Measurements from ENCODE around the gene KIF14. TPM values are rescaled to one million over a fixed set of nuclear protein-coding genes. Genes with fewer than 3 reads are reported as not detected.

The KIF14 gene
- total and polyA plus RNA-seq, 2 of the 13 experiments (the other 11 are each of a cell fraction or from before 2014, with no cell fraction given), result 3.3 to 11.2 TPM

- in situ Hi-C loops (cut with HindIII; ENCODE audit: extremely low pct_ligation_motif_present, low pct_unique_long_range_greater_than_20kb), result no loop called here
- no peak for ATAC-seq
- no peaks in the 10 kb centered on the region for H4K20me1 ChIP-seq (ENCODE audit: insufficient read depth, low read length)
- no peak for FAIRE-seq
- no peak overlapping the region for H3K4me2 ChIP-seq (ENCODE audit: low read depth, low read length)
- H3K27ac ChIP-seq (ENCODE audit: extremely low read length, insufficient read depth, low read length), result no peak overlapping the region
- H3K9me3 ChIP-seq (ENCODE audit: low read length), result no peaks in the 10 kb centered on the region
- H3K9ac ChIP-seq (ENCODE audit: insufficient read depth, low read depth, low read length), result no peak overlapping the region
- ChIA-PET POLR2A (no interaction called here), CTCF (ENCODE audit: low intra/inter-chr PET ratio, low total read pairs) (no interaction called here)
- TF ChIP-seq KDM2A (CRISPR knock-in tag; IDR thresholded peaks at IDR 0.05; ENCODE audit: borderline replicate concordance, low read depth), result no peak
- TF ChIP-seq ZBTB14 (CRISPR knock-in tag; IDR thresholded peaks at IDR 0.05), result no peak
- no peak for TF ChIP-seq REXO4 (CRISPR knock-in tag; IDR thresholded peaks at IDR 0.05; ENCODE audit: borderline replicate concordance)
- no peak for TF ChIP-seq FOXM1 (CRISPR knock-in tag; IDR thresholded peaks at IDR 0.05)
- TF ChIP-seq SP1 (IDR thresholded peaks at IDR 0.05), result no peak
- no peak for TF ChIP-seq SP1 (CRISPR knock-in tag; IDR thresholded peaks at IDR 0.05)
- TF ChIP-seq NR2F6 (IDR thresholded peaks at IDR 0.05), result no peak
- no peak for TF ChIP-seq NR2F6 (CRISPR knock-in tag; IDR thresholded peaks at IDR 0.05)
- TF ChIP-seq GTF3A (CRISPR knock-in tag; conservative IDR thresholded peaks at IDR 0.05), result no peak
- no peak for TF ChIP-seq CBX5 (CRISPR knock-in tag; IDR thresholded peaks at IDR 0.05; ENCODE audit: borderline replicate concordance)
- no peak for TF ChIP-seq WIZ (CRISPR knock-in tag; IDR thresholded peaks at IDR 0.05)
- no peak for TF ChIP-seq SMARCC2 (IDR thresholded peaks at IDR 0.05)
- TF ChIP-seq ZNF17 (CRISPR knock-in tag; IDR thresholded peaks at IDR 0.05), result no peak
- no peak for TF ChIP-seq ZNF253 (CRISPR knock-in tag; IDR thresholded peaks at IDR 0.05; ENCODE audit: borderline replicate concordance)
- TF ChIP-seq ZNF34 (CRISPR knock-in tag; IDR thresholded peaks at IDR 0.05; ENCODE audit: borderline replicate concordance), result no peak
- no peak for TF ChIP-seq ZFX (CRISPR knock-in tag; IDR thresholded peaks at IDR 0.05; ENCODE audit: low read depth)
- H3K27me3 ChIP-seq (ENCODE audit: control insufficient read depth in 1 of 2, insufficient read depth in 2 of 2, low read length in 2 of 2), result no peaks in the 10 kb centered on the region
- no peak overlapping the region for H3K4me3 ChIP-seq (replicated peaks in 1 of 3; ENCODE audit: insufficient read depth in 1 of 3, low read depth in 2 of 3, low read length in 3 of 3)
- no peaks in the 10 kb centered on the region for H3K79me2 ChIP-seq (ENCODE audit: insufficient read depth, low read length)
- no TSS peak for BruUV-seq (replicated peaks)
- no peaks in the 10 kb centered on the region for H3K4me1 ChIP-seq (ENCODE audit: insufficient read depth, low read length)
- intact Hi-C loops (cut with micrococcal nuclease; ENCODE audit: unreplicated experiment), result no loop called here
- 100% methylated on average over 1 of the region's 1 CpG for WGBS (ENCODE audit: low lambda C conversion rate)
- no peak for DNase-seq (ENCODE audit: low spot score)
- no peak overlapping the region for H2AFZ ChIP-seq (ENCODE audit: low read length)
- peaks cover 3 to 18% of the 10 kb centered on the region in 2 experiments; a peak in 3 of 5 replicates for H3K36me3 ChIP-seq (replicated peaks in 1 of 2; ENCODE audit: control insufficient read depth in 1 of 2, insufficient read depth in 2 of 2, low read length in 2 of 2)
Observed at GRCh38 chr1:200590001-200590400, 30.6 kb downstream of the KIF14 start.
